PC-9 (cell line): ENCODE results near the gene VASP.

ENCODE experiments used
- CTCF ChIP-seq: fragments of 200-600 bp; sonication (generic); conservative IDR thresholded peaks from 2 replicates; pipeline ENCODE4 v1.6.1; 2017; ENCODE audit warnings: mixed run types, antibody characterized with exemption, mild to moderate bottlenecking, moderate library complexity
- EZH2 ChIP-seq: fragments of 200-600 bp; sonication (generic); IDR thresholded peaks from 2 replicates; pipeline ENCODE4 v1.8.0; 2017; ENCODE audit warnings: antibody characterized with exemption, low read depth

GRCh38 chr19:45515807-45516401, 8.6 kb downstream of the VASP start:
- TF ChIP-seq CTCF (no peak), EZH2 (no peak)
